Adrenal gland (tissue), 12 donors: ENCODE results near the gene MALAT1. TPM values are rescaled to one million over a fixed set of nuclear protein-coding genes. Genes with fewer than 3 reads are reported as not detected.
"Not testable (repeated sequence)": the region's sequence is repeated elsewhere in the genome, so short reads cannot be mapped to it uniquely, and the experiment has no call there.

ENCODE experiments used
- DNase-seq, 7 donors: peaks; one replicate each; pipeline ENCODE4 v3.0.0-alpha.2; 2019 to 2020
- H3K27ac ChIP-seq, 5 donors: fragments of 200-600 bp; sonication (generic) in 4 of 5; 1 replicate in 3 of 5; 2 replicates in 2 of 5; pipeline versions ENCODE4 v1.5.1 to v1.8.0; 2016 to 2020; ENCODE audit warnings: mild to moderate bottlenecking in 1 of 5
- H3K27me3 ChIP-seq: fragments of 200-600 bp; 2 replicates; pipeline ENCODE4 v1.8.0; 2021
- H3K36me3 ChIP-seq, 2 donors: fragments of 200-600 bp; replicated peaks in 1 of 2; 1 replicate in 1 of 2; 2 replicates in 1 of 2; pipeline versions ENCODE4 v1.5.1 to v1.8.0; 2018 to 2022
- H3K4me1 ChIP-seq, 2 donors: fragments of 200-600 bp; replicated peaks in 1 of 2; 1 replicate in 1 of 2; 2 replicates in 1 of 2; pipeline versions ENCODE4 v1.5.1 to v1.8.0; 2018 to 2021
- H3K4me3 ChIP-seq, 4 donors: fragments of 200-600 bp; sonication (generic) in 3 of 4; one replicate each; pipeline ENCODE4 v1.5.1; 2016 to 2018
- H3K9me3 ChIP-seq, 3 donors: fragments of 200-600 bp; sonication (generic) in 1 of 3; replicated peaks in 1 of 3; 1 replicate in 2 of 3; 2 replicates in 1 of 3; pipeline versions ENCODE4 v1.5.1 to v1.8.0; 2016 to 2021
- CTCF ChIP-seq, 6 experiments: fragments of 450-650 bp in 4 of 6; fragments of 200-600 bp in 2 of 6; sonication (generic) in 1 of 6; IDR thresholded peaks; 1 replicate in 5 of 6; 2 replicates in 1 of 6; pipeline versions ENCODE4 v1.5.1 to v1.8.0; 2016 to 2021; ENCODE audit warnings: antibody characterized with exemption in 6 of 6, mild to moderate bottlenecking in 2 of 6, moderate library complexity in 1 of 6
- POLR2A ChIP-seq, 2 donors: fragments of 450-650 bp; IDR thresholded peaks; one replicate each; pipeline ENCODE4 v1.6.1; 2017; ENCODE audit warnings: antibody characterized with exemption in 2 of 2, mild to moderate bottlenecking in 2 of 2, moderate library complexity in 1 of 2
- WGBS, 4 donors: extraction: QIAGEN DNeasy Blood & Tissue Kit in 2 of 4; methylation state at CpG; one replicate each; pipeline versions ENCODE4 v1.1.5 to v1.1.7; 2013 to 2017; 5-methylcytosine and 5-hydroxymethylcytosine counted together
- intact Hi-C, 2 donors: fragments of 100-400 bp; cut with DNase I; formaldehyde crosslinking; loops; one replicate each; pipeline versions ENCODE4 v1.14.1 to v1.15.0; 2022 to 2023
- polyA plus RNA-seq, 3 donors: library from polyadenylated mRNA; stranded (reverse); fragments of 200-250 nt in 2 of 3; fragments of 350-450 nt in 1 of 3; fragmentation: Illumina TruSeq in 1 of 3; extraction: RNeasy Lipid Tissue Mini Kit (QIAGEN cat#74804) in 1 of 3; gene quantifications; one replicate each; pipeline ENCODE4 v1.2.3, GENCODE V29; 2013 to 2014
- total RNA-seq, 9 donors: library from RNA; depleted of rRNA in 4 of 9; stranded (reverse); fragments of >200 nt in 4 of 9; fragments of 120-200 nt in 1 of 9; fragmentation: NEBNext Ultra II Directional in 1 of 9; extraction: Animal tissue kit (Norgen Biotek cat#: 25700) in 1 of 9; gene quantifications; one replicate each; pipeline versions ENCODE4 v1.1.0 to v1.2.4, GENCODE V29; 2013 to 2023
- donor health status: healthy with polysubstance abuse.
- donor health status: Bipolar disorder and iron deficiency.
- donor health status: DM: yes; HTN: yes; CAD: no.
- donor health status: DM: no; HTN: no; CAD: no.
- donor health status: DM: no; HTN: no; CAD: no.
- donor health status: DM: yes; HTN: yes; CAD: no.

Gene MALAT1
- total and polyA plus RNA-seq, 12 donors: 237 to 17,143 (median 9,608) TPM

- no peaks in the 10 kb centered on the region for H3K36me3 ChIP-seq
- H3K9me3 ChIP-seq: no peaks in the 10 kb centered on the region
- no peak overlapping the region for H3K4me3 ChIP-seq
- intact Hi-C loops: loop anchor here (5.0 to 10.0 kb wide), 4 partner anchors 52 to 242 kb away; no protein-coding TSS in a partner anchor
- whole genome bisulfite sequencing, 4 donors: 59 to 80% (median 69%) methylated on average over 4 to 5 of the region's 5 CpGs
- no peak overlapping the region for H3K27ac ChIP-seq
- peak in 2 of 6 experiments; percentile 5 to 6 for TF ChIP-seq CTCF (IDR thresholded peaks at IDR 0.05)
- no peak for TF ChIP-seq POLR2A (IDR thresholded peaks at IDR 0.05)
- no peak for DNase-seq
- no peaks in the 10 kb centered on the region for H3K4me1 ChIP-seq
- H3K27me3 ChIP-seq: no peaks in the 10 kb centered on the region
Observed at GRCh38 chr11:65516135-65516968, 17.5 kb downstream of the MALAT1 start.

GRCh38 chr11:65518941-65519549, 20.2 kb downstream of the MALAT1 start:
- DNase-seq, H3K4me3 ChIP-seq, H3K36me3 ChIP-seq, H3K27me3 ChIP-seq, H3K4me1 ChIP-seq, H3K27ac ChIP-seq, H3K9me3 ChIP-seq: not testable (repeated sequence)
- WGBS, 4 donors: 89 to 92% (median 91%) methylated on average over 7 to 8 of the region's 8 CpGs
- intact Hi-C loops: loop anchor here (5.0 to 10.0 kb wide), 4 partner anchors 54 to 244 kb away; no protein-coding TSS in a partner anchor

- H3K36me3 ChIP-seq, H3K4me3 ChIP-seq, H3K27me3 ChIP-seq, H3K9me3 ChIP-seq, DNase-seq, H3K27ac ChIP-seq, intact Hi-C loops: not testable (repeated sequence)
- WGBS, 4 donors: 84 to 89% (median 88%) methylated on average over 20 of the region's 20 CpGs
- peaks cover 17 to 23% of the 10 kb centered on the region in 2 donors for H3K4me1 ChIP-seq
Observed at GRCh38 chr11:65521777-65522521, 23.1 kb downstream of the MALAT1 start.

- DNase-seq: peak in 1 of 7 donors; percentile 14
- Histone ChIP-seq H3K36me3 (peaks cover 0 to 20% of the 10 kb centered on the region in 2 donors), H3K4me1 (peaks cover 17 to 24% of the 10 kb centered on the region in 2 donors)
- H3K27me3 ChIP-seq, H3K27ac ChIP-seq, H3K4me3 ChIP-seq, intact Hi-C loops, H3K9me3 ChIP-seq: not testable (repeated sequence)
- whole genome bisulfite sequencing, 4 donors: 67 to 70% (median 70%) methylated on average over 16 to 18 of the region's 18 CpGs
Observed at GRCh38 chr11:65522718-65523630, 24.1 kb downstream of the MALAT1 start.

GRCh38 chr11:65523631-65523968, 24.8 kb downstream of the MALAT1 start:
- Histone ChIP-seq H3K4me1 (peaks cover 17 to 27% of the 10 kb centered on the region in 2 donors), H3K36me3 (peaks cover 0 to 25% of the 10 kb centered on the region in 2 donors)
- WGBS, 4 donors: 90 to 94% (median 92%) methylated on average over 6 to 7 of the region's 7 CpGs
- H3K9me3 ChIP-seq, H3K27ac ChIP-seq, H3K27me3 ChIP-seq, H3K4me3 ChIP-seq, intact Hi-C loops: not testable (repeated sequence)
- DNase-seq: peak in 1 of 7 donors; percentile 10
